ENCODE measurements around the gene SMARCC1.

Gene SMARCC1

DNA sequence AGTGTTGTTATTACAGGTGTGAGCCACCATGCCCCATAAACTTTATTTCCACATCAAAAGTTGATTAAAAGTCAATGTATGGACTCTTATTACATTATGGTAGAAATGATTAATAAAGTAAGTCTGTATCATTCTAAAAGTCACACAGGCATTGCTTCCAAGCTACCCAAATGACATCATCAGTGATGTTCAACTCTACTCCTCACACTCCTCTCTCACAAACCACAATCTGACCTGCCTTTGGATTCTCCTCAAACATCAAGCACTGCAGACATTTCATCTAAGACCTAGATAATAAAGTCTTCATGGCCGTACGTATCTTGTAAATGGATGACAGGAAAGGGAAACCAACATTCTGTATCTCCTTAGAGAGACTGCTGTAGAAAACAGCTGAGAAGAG, 68.0 kb downstream of the SMARCC1 start:
- no peaks in the 10 kb centered on the region for H3K9me3 ChIP-seq (ENCODE audit: control insufficient read depth, low read length)
- no peak overlapping the region for H3K4me3 ChIP-seq (ENCODE audit: low read depth, low read length)
- H3K27ac ChIP-seq, result no peak overlapping the region
- TF ChIP-seq, protein P1, sequence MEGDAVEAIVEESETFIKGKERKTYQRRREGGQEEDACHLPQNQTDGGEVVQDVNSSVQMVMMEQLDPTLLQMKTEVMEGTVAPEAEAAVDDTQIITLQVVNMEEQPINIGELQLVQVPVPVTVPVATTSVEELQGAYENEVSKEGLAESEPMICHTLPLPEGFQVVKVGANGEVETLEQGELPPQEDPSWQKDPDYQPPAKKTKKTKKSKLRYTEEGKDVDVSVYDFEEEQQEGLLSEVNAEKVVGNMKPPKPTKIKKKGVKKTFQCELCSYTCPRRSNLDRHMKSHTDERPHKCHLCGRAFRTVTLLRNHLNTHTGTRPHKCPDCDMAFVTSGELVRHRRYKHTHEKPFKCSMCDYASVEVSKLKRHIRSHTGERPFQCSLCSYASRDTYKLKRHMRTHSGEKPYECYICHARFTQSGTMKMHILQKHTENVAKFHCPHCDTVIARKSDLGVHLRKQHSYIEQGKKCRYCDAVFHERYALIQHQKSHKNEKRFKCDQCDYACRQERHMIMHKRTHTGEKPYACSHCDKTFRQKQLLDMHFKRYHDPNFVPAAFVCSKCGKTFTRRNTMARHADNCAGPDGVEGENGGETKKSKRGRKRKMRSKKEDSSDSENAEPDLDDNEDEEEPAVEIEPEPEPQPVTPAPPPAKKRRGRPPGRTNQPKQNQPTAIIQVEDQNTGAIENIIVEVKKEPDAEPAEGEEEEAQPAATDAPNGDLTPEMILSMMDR (IDR thresholded peaks at IDR 0.05), result no peak
- no peak overlapping the region for H3K9ac ChIP-seq
- H3K36me3 ChIP-seq (ENCODE audit: control insufficient read depth, insufficient read depth, low read length), result no peaks in the 10 kb centered on the region
- no peaks in the 10 kb centered on the region for H3K27me3 ChIP-seq (ENCODE audit: control insufficient read depth, insufficient read depth, low read length)
- H2AFZ ChIP-seq, result no peak overlapping the region
- H3K4me1 ChIP-seq, result no peaks in the 10 kb centered on the region
- H3K4me2 ChIP-seq (ENCODE audit: low read length), result no peak overlapping the region
- H3K79me2 ChIP-seq, result no peaks in the 10 kb centered on the region

DNA sequence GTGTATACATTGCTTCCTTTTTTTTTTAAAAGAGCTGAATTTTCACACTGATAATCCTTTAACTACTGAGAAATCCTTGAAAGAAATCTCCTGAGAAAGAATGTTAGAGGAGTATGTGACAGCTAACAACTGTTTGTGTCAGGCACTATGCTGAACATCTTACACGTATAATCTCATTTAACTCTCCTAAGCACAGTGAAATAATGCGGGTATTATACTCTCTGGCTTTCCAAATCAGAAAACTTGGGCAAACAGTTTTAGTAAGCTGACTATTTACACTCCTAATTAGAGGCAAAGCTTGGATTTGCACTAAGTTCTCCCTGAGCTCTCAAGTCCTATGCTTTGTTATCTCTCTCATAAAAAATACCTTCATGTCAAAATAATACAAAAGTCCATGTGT, 69.3 kb downstream of the SMARCC1 start:
- TF ChIP-seq, protein P1 (IDR thresholded peaks at IDR 0.05), result no peak
- Histone ChIP-seq H3K4me1 (no peaks in the 10 kb centered on the region), H2AFZ (no peak overlapping the region), H3K4me2 (ENCODE audit: low read length) (no peak overlapping the region), H3K79me2 (no peaks in the 10 kb centered on the region), H3K27ac (no peak overlapping the region), H3K27me3 (ENCODE audit: control insufficient read depth, insufficient read depth, low read length) (no peaks in the 10 kb centered on the region), H3K9ac (no peak overlapping the region), H3K4me3 (ENCODE audit: low read depth, low read length) (no peak overlapping the region), H3K36me3 (ENCODE audit: control insufficient read depth, insufficient read depth, low read length) (no peaks in the 10 kb centered on the region), H3K9me3 (ENCODE audit: control insufficient read depth, low read length) (no peaks in the 10 kb centered on the region)

DNA sequence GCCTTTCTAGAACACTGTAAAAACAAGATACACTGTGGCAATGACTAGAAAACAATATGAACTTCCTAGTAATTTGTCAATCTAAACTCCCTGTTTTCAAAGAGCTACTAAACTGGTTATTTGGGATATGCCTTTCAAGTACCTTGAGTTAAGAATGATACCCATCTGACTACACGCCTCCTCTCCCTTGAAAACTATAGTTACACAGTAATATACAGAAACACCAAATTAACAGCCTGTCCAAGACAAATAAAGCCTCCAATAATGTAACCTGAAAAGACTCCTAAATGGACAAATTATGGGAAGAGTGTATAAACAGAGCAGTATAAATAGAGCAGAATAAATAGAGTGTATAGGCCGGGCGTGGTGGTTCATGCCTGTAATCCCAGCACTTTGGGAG, 70.1 kb downstream of the SMARCC1 start:
- H3K27ac ChIP-seq, result no peak overlapping the region
- no peaks in the 10 kb centered on the region for H3K4me1 ChIP-seq
- no peak overlapping the region for H3K4me2 ChIP-seq (ENCODE audit: low read length)
- H3K27me3 ChIP-seq (ENCODE audit: control insufficient read depth, insufficient read depth, low read length), result no peaks in the 10 kb centered on the region
- H3K36me3 ChIP-seq (ENCODE audit: control insufficient read depth, insufficient read depth, low read length), result no peaks in the 10 kb centered on the region
- no peaks in the 10 kb centered on the region for H3K9me3 ChIP-seq (ENCODE audit: control insufficient read depth, low read length)
- H3K4me3 ChIP-seq (ENCODE audit: low read depth, low read length), result no peak overlapping the region
- H3K79me2 ChIP-seq, result no peaks in the 10 kb centered on the region
- H3K9ac ChIP-seq, result no peak overlapping the region
- TF ChIP-seq, protein P1 (IDR thresholded peaks at IDR 0.05), result no peak
- no peak overlapping the region for H2AFZ ChIP-seq

DNA sequence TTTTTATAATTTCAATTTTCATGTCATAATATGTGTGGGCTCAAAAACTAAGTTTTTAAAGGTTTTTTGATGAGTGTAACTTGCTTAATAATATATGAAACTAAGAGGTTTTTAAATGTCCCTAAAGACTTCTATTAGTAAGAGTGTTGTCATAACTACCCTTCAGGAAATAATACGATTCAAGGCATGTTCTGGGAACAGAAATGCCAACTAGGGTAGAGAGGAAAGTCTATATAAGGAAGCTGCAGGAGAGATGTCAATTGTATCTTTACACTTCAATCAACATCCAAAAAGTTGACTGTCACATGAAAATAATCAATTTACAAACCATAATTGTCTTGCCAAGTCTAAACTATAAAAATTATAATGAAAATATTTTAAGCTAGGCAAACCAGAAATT, 76.3 kb downstream of the SMARCC1 start:
- no peaks in the 10 kb centered on the region for H3K79me2 ChIP-seq
- TF ChIP-seq, protein P1 (IDR thresholded peaks at IDR 0.05), result no peak
- H3K36me3 ChIP-seq (ENCODE audit: control insufficient read depth, insufficient read depth, low read length), result no peaks in the 10 kb centered on the region
- no peak overlapping the region for H3K4me3 ChIP-seq (ENCODE audit: low read depth, low read length)
- no peaks in the 10 kb centered on the region for H3K27me3 ChIP-seq (ENCODE audit: control insufficient read depth, insufficient read depth, low read length)
- no peak overlapping the region for H2AFZ ChIP-seq
- H3K9ac ChIP-seq, result no peak overlapping the region
- no peaks in the 10 kb centered on the region for H3K9me3 ChIP-seq (ENCODE audit: control insufficient read depth, low read length)
- no peak overlapping the region for H3K4me2 ChIP-seq (ENCODE audit: low read length)
- H3K4me1 ChIP-seq, result no peaks in the 10 kb centered on the region
- no peak overlapping the region for H3K27ac ChIP-seq

DNA sequence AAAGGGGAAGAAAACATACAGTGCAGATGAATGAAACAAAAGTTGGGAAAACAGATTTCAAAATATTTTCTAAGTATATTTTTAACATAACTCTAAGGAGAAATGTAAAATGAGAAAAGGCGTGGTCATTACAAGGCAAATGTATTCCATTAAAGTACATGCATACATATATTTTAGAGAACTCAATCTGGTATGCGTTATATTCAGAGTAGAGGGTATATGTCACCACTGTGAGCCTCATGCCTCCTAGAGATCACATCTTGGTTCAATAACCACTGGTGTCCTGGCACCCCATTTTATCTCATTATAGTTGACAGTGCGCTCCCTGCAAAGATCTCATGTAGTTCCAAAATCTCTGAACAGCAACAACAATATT, 77.5 kb downstream of the SMARCC1 start:
- no peaks in the 10 kb centered on the region for H3K36me3 ChIP-seq (ENCODE audit: control insufficient read depth, insufficient read depth, low read length)
- TF ChIP-seq, protein P1 (IDR thresholded peaks at IDR 0.05), result no peak
- H3K79me2 ChIP-seq, result no peaks in the 10 kb centered on the region
- no peaks in the 10 kb centered on the region for H3K9me3 ChIP-seq (ENCODE audit: control insufficient read depth, low read length)
- no peak overlapping the region for H2AFZ ChIP-seq
- H3K4me2 ChIP-seq (ENCODE audit: low read length), result no peak overlapping the region
- no peak overlapping the region for H3K27ac ChIP-seq
- H3K9ac ChIP-seq, result no peak overlapping the region
- no peaks in the 10 kb centered on the region for H3K4me1 ChIP-seq
- H3K4me3 ChIP-seq (ENCODE audit: low read depth, low read length), result no peak overlapping the region
- H3K27me3 ChIP-seq (ENCODE audit: control insufficient read depth, insufficient read depth, low read length), result no peaks in the 10 kb centered on the region

All from parathyroid adenoma (tissue), 2 donors.